Epithelial cell of prostate (primary cell): ENCODE results near the gene DHDH.
A peak's percentile ranks its signal among the peaks of the same experiment; 100 is the strongest.

Experiments
- DNase-seq: peaks from one replicate; pipeline ENCODE4 v3.0.0-alpha.2; 2011; ENCODE audit warnings: low read depth, low spot score
- H3K27ac ChIP-seq: fragments of 450-650 bp; 2 replicates; pipeline ENCODE4 v1.5.1; 2017; ENCODE audit warnings: mild to moderate bottlenecking

DHDH gene

GRCh38 chr19:48946463-48947257 is 13.2 kb downstream of the DHDH start:
- no peak overlapping the region for H3K27ac ChIP-seq
- no peak for DNase-seq

DNA sequence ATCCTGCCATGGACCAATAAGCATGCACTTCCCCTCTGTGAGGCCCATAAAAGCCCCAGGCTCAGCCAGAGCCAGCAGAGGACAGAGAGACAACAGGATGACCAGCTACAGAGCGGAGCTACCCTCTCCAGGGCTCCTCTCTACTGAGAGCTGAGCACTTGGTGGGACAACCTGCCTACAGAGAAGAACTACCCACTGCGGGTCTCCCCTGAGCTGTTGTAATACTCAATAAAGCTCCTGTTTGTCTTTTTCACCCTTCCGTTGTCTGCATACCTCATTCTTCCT is 13.7 kb downstream of the DHDH start:
- H3K27ac ChIP-seq = no peak overlapping the region
- DNase-seq = no peak

GRCh38 chr19:48950159-48950558 is 16.7 kb downstream of the DHDH start:
- DNase-seq = no peak

GRCh38 chr19:48950830-48951519 is 17.5 kb downstream of the DHDH start:
- H3K27ac ChIP-seq = no peak overlapping the region
- no peak for DNase-seq

More at GRCh38 chr19:48950159-48950558, 16.7 kb downstream of the DHDH start:
- no peak overlapping the region for H3K27ac ChIP-seq

GRCh38 chr19:48953141-48953540 is 19.6 kb downstream of the DHDH start:
- DNase-seq = no peak
- H3K27ac ChIP-seq = no peak overlapping the region

DNA sequence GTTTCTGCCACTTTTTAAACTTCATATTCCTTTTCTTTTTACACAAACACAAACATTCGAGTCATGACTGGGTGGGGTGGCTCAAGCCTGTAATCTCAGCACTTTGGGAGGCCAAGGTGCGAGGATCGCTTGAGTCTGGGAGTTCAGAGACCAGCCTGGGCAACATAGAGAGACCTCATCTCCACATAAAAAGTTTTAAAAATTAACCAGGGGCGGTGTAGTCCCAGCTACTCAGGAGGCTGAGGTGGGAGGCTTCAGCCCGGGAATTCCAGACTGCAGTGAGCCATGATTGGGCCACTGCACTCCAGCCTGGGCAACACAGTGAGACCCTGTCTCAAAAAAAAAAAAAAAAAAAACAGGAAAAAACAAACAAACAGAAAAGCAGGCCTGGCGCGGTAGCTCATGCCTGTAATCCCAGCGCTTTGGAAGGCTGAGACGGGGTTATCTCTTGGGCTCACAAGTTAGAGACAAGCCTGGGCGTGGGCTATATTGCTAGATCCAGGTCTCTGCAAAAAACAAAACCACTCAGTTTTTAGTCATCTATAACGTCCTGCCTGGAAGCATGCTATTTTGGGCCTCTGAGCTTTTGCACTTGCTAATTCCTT is 20.6 kb downstream of the DHDH start:
- H3K27ac ChIP-seq = peak overlapping the region; percentile 78
- no peak for DNase-seq

DNA sequence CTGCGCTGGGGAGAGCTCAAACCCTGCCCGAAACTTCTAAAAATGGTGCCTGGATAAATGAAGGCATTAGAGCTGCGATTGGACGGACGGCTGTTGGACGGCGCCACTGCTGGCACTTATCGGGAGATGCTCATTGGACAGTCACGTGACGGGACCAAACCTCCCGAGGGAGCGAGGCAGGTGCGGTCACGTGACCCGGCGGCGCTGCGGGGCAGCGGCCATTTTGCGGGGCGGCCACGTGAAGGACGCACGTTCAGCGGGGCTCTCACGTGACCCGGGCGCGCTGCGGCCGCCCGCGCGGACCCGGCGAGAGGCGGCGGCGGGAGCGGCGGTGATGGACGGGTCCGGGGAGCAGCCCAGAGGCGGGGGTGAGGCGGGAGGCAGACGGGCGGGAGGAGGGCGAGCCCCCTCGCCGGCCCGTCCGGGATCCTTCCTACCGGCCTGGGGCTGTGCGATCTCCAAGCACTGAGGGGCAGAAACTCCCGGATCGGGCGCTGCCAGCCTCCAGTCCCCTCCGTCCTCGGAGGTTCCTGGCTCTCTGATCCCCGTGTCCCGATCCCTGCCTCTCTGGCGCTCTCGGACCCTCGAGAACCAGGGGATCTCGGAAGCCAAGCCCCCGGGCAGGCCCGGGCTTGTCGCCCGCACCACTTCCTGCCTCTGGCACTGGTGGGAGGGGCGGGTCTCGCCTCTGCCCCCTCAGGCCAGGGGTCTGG is 21.3 kb downstream of the DHDH start, which contains the start of gene BAX:
BAX (plus strand) TSS at position 281 of the 713 bp plus-strand sequence; CDS start at position 335, 54 bp downstream.
- peak within 1 kb of the TSS; percentile 78 for H3K27ac ChIP-seq

GRCh38 chr19:48955308-48955958 is 21.9 kb downstream of the DHDH start:
- DNase-seq = no peak
- H3K27ac ChIP-seq = peak overlapping the region; percentile 78

More for the DNA sequence above, 21.3 kb downstream of the DHDH start, which contains the start of gene BAX:
- peak; percentile 74 for DNase-seq

GRCh38 chr19:48958006-48958405 is 24.5 kb downstream of the DHDH start:
- no peak overlapping the region for H3K27ac ChIP-seq

GRCh38 chr19:48959341-48960239 is 26.1 kb downstream of the DHDH start:
- no peak for DNase-seq
- no peak overlapping the region for H3K27ac ChIP-seq

More at GRCh38 chr19:48958006-48958405, 24.5 kb downstream of the DHDH start:
- DNase-seq = no peak

GRCh38 chr19:48961051-48961649 is 27.7 kb downstream of the DHDH start:
- DNase-seq = no peak
- H3K27ac ChIP-seq = no peak overlapping the region

DNA sequence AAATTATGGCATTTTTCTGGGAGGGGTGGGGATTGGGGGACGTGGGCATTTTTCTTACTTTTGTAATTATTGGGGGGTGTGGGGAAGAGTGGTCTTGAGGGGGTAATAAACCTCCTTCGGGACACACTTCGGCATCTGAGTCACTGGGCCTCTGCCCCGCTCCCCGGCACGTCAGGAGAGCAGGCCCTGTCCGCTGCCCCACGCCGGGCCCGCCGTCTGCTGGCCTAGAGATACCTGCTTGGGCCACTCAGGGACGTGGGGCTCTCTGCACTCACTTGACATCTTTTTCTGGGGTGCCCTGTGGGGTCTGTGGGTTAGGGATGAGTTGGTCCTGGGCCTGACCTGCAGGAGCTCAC is 28.2 kb downstream of the DHDH start:
- peak overlapping the region; percentile 75 for H3K27ac ChIP-seq
- DNase-seq = no peak

DNA sequence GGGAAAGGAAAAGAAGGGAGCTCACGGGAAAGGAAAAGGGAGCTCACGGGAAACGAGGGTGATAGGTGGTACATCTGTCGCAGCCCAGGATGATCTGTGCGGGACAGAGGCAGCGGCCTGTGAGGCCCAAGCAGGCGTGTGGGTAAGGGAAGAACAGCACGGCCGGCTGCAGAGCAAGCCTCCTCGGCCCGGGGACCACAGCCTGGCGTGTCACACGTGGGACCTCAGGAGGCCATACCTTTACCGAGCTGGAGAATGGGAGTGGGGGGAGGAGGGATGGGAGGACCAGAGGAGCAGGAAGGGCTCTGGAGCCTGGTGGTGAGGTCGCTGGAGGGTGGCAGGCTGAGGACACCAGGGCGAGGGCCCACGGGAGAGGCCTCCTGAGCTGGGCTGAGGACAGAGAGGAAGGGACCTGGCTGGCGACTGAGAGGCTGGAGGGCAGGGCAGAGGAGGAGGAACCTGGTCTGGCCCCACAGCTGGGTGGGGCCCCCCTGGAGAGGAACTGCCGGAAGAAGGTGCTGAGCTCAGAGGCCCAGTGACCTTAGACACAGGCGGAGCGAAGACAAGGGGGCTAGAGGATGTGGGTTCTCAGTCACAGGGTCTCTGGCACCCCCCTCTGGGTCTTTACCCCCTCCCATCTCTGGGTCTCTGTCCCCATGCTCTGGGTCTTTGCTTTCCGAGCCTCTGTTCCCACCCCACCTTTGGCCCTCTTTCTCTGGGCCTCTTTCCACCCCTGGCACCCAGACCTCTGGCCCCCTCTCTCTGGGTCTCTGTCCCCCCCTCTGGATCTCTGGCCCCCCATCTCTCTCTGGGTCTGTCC is 28.7 kb downstream of the DHDH start:
- H3K27ac ChIP-seq = peak overlapping the region; percentile 75
- DNase-seq = no peak

DNA sequence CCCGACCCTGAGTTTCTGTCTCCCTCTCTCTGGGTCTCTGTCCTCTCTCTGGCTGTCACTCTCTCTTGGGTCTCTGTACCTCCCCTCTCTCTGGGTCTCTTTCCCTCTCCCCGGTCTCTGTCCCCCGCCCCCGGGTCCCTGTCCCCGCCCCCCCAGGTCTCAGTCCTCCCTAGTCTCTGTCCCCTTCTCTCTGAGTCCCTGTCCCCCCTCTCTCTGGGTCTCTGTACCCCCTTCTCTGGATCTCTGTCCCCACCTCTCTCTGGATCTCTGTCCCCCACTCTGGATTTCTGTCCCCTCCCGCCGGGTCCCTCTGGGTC is 29.3 kb downstream of the DHDH start:
- peak overlapping the region; percentile 75 for H3K27ac ChIP-seq
- no peak for DNase-seq

DNA sequence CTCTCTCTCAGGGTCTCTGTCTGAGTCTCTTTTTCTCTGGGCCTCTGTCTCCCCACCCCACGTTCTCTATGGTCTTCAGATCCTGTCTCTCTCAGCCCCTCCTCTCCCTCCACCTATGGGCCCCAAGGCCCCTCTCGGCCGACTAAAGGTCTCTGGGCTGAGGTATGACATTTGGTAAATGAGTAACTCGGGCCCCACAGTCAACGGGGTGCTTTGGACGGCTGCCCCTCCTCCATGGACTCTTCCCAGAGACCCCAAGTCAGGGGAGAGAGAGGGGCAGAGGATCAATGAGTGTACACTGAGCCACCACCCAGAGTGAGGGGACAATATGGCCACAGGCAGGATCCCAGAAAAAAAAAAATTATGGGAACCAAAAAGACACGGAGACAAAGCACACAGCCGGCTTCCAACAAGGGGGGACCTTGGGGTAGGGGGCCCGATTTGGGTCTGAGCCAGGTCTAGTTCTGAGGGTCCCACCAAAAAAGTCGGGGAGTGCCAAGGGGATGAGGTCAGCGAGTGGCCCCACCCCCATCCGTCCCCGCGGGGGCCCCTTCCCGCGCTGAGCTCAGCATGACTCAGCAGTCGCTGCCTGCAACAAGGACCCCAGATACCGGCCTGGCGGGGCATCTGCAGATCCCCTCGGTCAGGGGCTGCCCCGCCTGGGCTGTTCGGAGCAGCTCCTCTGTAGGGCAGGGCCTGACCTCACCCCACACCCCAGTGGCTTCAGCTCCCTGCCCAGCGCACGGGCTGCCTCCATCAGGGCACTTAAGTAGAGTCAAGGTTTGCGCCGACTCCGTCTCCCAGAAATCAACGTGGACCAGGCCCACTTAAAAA is 30.1 kb downstream of the DHDH start:
- DNase-seq = no peak

DNA sequence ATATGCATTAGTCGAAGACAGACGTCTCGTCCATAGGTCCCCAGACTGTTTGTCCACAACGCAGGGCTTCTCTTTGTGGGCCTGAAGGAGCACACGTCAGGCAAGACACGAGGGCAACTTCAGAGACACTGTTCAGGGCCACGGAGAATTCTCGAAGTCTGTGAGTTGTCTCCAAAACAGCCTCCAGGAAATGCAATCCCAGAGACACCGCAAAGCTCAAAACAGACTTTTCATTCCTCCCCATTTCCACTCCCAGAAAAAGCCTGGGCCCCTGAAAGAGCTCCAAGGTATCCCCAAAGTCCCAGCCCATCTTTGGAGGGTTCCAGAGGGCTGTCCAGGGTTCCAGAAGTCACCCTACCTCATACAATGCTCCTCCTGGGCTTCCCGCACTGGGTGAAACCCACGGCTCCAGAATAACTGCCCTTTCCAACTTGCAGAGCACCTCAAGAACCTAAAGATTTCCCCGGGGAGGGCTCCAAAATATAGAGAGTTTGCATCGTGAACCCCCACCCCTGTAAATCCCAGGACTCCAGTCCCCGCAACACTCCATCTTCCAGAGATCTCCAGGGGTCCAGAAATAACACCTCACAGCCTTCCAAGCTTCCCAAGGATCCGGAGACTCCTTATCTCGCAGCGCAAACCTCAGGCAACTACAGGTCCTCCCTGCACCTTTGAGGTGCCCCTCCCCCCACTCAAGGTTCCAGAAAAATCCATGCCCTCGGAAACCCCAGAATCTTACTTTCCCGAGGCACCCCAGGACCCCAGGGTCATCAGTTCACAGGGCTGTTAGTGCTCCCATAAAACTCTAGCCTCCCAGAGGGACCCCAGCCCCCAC is 30.9 kb downstream of the DHDH start:
- no peak for DNase-seq
- peak overlapping the region; percentile 75 for H3K27ac ChIP-seq

More for the DNA sequence above, 30.1 kb downstream of the DHDH start:
- H3K27ac ChIP-seq = peak overlapping the region; percentile 75
